Measurements from ENCODE around the gene GIMAP4.
"Not testable (repeated sequence)": the region's sequence is repeated elsewhere in the genome, so short reads cannot be mapped to it uniquely, and the experiment has no call there.

The GIMAP4 gene

DNA sequence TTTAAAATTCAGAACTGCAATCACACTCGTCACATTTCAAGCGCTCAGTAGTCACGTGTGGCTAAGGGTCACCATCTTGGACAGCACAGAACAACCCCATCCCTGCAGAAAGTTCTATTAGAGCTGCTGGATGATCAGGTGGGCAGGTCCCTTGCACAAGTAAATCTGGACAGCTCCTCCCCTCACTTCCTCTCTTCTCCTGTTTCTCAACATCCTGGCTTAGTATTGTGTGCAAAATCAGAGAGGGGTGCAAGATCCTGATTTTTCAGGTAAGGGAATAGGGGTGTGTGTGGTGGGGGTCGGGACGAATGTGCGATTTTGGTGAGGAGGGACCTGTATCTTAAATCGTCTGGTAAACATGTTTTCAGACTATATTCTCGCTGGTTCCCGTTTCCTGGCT is at the start of gene GIMAP4:
Gene GIMAP4 (plus strand): TSS at position 222 of the 400 bp plus-strand sequence. CDS start 2,512 bp downstream, outside the sequence.
- no peak for DNase-seq

DNA sequence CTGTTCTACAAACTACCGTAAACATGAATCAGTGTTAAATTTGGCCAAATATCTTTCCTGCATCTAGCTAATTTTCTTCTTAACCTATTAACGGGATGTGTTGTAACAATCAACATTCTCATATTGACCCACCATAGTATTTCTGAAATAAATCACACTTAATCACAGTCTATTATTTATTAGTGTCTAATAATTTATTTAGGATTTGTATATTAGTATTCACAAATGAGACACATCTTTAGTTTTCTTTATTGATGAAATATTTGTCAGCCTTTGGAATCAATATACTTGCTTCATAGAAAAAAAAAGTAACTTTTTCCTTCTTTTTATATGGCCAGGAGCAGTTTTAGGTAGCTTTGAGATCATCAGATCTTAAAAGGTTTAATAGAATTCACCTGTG is 47.9 kb upstream of the GIMAP4 start:
- DNase-seq, result no peak

DNA sequence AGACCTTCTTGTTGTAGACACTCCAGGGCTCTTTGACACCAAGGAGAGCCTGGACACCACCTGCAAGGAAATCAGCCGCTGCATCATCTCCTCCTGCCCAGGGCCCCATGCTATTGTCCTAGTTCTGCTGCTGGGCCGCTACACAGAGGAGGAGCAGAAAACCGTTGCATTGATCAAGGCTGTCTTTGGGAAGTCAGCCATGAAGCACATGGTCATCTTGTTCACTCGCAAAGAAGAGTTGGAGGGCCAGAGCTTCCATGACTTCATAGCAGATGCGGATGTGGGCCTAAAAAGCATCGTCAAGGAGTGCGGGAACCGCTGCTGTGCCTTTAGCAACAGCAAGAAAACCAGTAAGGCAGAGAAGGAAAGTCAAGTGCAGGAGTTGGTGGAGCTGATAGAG is 47.0 kb upstream of the GIMAP4 start:
- no peak for DNase-seq

DNA sequence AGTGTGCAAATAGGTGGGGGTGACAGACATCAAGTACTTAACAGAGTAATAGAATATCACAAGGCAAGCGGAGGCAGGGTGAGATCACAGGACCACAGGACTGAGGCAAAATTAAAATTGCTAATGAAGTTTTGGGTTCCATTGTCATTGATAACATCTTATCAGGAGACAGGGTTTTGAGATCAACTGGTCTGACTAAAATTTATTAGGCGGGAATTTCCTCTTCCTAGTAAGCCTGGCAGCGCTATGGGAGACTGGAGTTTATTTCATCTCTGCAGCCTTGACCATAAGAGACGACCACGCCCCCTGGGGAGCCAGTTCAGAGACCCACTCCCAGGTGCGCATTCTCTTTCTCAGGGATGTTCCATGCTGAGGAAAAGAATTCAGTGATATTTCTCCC is 44.3 kb upstream of the GIMAP4 start:
- not testable (repeated sequence) for DNase-seq

DNA sequence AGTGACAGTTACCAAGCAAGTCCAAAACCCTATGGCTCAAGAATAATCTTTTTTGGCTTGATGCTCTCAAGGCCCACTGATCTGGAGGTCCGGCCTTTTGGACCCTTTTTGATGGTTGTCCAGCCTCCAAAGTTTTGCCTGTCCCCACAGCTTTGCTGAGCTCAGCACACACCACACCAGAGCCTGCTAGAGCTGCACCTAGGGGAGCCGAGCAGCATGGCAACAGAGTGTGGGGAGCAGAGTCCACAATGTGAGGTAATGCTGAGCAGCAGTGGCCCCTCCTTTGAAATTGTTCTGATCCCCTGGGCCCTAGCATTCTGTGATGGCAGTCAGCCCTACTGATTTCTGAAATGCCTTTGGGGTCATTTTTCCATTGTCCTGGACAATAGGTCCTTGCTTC is 43.2 kb upstream of the GIMAP4 start:
- no peak for DNase-seq

DNA sequence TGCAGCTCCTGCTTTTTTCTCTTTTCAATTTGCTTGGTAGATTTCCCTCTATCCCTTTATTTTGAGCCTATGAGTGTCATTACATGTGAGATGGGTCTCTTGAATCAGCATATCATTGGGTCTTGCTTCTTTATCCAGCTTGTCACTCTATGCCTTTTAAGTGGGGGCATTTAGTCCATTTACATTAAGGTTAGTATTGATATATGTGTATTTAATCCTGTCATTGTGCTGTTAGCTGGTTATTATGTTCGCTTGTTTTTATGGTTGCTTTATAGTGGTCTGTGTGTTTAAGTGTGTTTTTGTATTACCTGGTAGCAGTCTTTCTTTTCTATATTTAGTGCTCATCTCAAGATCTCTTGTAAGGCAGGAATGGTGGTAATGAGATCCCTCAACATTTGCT is 35.5 kb upstream of the GIMAP4 start:
- no peak for DNase-seq

DNA sequence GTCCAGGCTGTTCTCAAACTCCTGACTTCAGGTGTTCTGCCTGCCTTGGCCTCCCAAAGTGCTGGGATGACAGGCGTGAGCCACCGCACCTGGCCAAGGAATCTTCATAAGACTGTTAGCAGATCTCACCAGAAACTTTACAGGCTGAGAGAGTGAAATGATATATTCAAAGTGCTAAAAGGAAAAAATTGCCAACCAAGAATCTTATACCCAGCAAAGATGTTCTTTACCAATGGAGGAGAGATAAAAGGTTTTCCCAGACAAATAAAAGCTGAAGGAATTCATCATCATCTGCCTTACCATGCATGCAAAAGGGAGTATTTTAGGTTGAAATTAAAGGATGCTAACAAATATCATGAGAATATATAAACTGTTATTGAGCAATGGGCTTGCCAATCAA is 28.9 kb upstream of the GIMAP4 start:
- no peak for DNase-seq

DNA sequence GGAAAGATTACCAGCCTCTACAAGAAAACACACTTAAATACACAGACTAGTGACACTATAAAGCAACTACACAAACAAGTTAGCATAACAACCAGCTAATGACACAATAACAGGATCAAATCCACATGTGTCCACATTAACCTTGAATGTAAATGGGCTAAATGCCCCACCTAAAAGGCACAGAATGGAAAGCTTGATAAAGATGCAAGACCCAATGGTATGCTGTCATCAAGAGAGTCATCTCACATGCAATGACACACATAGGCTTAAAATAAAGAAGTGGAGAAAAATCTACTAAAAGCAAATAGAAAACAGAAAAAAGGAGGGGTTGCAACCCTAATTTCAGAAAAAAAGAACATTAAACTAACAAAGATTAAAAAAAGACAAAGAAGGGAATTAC is 14.0 kb upstream of the GIMAP4 start:
- DNase-seq, result no peak

DNA sequence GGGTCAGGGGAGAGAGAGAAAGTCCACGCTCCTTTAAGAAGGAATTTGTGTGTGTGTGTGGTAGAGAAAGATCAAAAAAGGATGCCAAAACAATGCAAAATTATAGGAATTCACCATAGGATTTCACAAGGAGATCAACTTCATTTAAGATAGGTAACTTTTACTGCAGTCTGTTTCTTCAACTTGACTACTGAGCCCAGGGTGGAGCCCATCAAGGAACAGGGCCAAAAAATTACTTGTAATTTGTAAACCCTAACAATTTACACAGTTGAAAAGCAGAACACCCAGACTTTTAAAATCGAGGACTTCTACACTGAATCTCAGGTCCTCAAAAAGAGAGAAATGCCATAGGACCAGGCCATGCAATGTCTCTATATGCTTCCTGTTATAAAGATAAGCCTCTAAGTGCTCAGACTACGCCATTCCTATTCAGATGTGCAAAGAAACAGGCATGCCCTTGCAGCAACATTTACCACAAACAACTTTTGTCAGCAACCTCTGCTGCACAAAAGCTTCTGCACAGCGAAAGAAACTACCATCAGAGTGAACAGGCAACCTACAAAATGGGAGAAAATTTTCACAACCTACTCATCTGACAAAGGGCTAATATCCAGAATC is 10.6 kb upstream of the GIMAP4 start:
- no peak for DNase-seq

DNA sequence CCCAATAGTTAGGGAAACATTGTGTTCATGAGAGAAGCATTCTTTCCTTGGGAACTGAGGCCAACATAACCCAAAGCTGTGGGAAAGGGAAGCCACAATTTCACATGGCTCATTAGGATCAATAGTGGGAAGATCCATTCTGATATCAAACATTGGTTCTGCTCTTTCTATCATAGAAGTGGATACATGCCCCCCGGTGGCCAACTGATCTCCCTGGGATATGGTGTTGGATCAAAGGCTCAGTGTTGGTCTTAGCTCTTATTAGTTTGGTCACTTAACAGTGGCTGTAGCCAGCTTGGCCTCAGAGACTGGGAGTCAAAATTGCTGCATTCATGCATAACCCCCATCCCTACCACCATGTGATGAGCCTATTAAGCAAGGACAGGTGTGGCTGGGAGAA is 6.7 kb upstream of the GIMAP4 start:
- DNase-seq, result no peak

DNA sequence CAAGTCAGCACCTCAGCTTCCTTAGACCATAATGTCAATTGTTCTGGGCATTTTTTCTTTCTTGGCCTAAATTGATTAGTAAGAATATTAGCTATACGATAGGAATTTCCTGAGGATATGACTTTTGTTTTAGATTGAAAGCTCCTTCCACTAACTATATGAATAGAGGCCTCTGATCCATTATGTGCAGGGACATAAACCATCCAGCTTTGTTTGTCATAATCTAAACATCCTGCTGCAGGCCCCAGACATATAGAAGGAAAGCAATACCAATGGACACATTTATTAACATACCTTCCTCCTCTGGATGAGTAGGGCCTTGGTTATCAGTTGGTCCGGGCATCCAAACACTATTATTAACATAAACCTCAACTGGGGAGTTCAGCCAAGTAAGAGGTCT is 4.3 kb upstream of the GIMAP4 start:
- no peak for DNase-seq

DNA sequence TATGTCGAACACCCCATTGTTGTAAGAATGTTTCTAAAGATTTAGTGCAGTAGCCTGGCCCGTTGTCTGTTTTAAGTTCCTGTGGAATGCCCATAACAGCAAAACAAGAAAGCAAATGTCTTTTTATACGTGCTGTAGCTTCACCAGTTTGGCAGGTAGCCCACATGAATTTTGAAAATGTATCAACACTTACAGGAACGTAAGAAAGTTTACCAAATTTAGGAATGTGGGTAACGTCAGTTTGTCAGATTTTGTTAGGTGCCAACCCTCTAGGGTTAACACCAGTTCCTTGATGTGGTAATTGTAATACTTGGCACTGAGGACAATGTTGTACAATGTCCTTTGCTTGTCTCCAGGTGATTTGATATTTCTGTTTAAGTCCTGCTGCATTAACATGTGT is 3.2 kb upstream of the GIMAP4 start:
- DNase-seq, result no peak

DNA sequence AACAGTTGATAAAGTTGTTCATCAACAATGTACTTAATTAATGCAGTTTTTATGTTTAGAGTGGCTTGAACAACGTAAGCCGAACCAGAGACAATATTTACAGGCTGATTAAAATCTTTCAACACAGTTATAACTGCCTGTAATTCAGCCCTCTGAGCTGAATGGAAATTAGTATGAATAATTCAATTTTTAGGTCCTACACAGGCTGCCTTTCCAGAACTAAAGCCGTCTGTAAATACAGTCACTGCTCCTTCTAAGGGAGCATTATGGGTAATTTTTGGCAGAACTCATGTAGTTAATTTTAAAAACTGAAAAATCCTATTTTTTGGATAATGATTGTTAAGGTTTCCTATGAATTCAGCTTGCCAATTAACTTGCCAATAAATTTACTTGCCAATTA is 2.6 kb upstream of the GIMAP4 start:
- DNase-seq, result no peak

DNA sequence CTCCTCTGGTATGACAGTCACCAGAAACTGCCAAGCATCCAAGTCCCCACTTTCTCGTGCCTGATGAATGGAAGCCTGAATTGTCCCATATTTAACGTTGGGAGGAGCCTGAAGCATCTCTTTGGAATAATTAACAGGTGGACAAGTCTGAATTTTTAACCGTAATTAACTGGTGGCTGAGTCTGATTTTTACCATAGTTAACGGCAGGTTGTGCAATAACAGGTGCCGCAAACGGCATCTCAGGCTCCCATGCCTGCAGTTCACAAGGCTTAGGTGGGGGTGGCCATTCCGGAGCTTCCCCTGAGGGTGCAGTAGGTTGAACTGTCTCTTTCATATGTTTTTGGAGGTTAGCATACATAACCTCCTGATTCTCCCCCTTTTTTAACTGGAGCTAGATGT is 2.0 kb upstream of the GIMAP4 start:
- no peak for DNase-seq

DNA sequence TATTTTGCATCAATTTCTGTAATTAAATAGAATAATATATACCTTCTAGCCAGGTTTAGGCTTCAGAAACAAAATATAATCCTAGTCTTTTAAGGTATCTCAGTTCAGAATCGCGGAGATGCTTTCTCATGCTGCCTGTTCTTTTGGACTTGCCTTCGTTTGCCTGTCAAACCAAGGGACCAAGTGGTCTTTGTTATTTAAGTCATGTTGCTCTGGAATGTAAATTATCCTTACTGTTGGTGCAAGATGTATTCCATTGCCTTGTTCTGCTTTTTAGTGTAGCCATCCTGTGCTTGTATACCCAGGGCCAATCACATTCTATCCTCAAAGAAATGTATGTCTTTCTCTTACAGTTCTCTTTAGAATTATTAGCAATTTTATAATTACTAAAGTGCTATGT is 1.1 kb upstream of the GIMAP4 start:
- no peak for DNase-seq

DNA sequence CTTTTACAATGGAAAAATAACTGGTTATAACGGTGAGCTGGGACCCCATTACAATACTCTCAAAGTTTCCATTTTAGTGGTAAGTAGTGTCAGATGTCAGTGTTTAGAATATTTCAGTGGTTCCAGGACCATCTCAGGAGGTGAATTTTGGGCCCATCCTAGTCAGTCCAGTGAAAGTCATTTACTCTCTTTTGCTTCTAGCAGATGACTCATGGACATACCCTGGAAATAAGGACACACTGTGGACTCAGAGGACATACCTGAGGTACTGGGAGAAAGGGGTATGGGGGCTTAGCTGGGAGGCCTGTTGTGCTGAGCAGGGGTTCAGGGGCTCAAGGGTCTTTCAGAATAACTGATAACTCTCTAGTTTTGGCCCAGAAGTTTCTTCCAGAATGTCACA is 618 bp upstream of the GIMAP4 start:
- no peak for DNase-seq

DNA sequence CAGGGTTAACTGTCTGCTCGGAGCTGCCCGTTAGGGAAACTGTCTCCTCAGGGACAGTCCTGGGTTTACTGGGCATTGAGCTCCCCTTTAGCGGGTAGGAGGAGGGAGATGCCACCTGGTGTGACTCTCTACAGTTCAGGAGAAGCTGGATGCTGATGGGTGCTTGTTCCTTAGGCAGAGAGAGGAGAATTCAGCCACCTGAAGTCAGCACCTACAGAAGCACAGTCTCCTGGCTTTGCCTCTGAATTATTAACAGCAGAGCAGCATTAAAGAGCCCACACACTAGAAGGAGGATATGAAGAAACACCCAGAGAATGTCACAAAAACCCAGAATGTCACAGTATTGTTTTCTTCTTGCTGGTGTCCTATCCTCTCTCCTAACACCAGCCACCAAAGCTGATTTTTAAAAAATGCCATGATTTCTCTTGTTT is 696 bp downstream of the GIMAP4 start:
- no peak for DNase-seq

DNA sequence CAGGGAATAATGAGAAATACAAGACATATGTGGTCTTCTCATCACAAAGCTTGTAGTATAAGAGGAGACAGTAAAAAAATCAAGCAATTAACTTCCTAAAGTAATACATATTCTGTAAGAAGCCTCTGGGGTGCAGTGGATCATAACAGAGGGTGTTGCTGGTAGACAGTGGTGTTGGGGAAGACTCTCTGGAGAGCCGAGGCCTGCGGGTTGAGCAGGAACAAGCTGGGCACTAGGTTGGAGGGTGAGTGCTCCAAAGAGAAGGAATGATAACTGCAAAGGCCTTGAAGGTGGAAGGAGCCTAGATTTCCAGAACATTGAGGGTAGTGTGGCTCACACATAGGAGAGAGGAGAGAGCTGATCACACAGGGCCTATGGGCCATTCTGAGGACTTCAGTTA is 1.5 kb downstream of the GIMAP4 start:
- no peak for DNase-seq

DNA sequence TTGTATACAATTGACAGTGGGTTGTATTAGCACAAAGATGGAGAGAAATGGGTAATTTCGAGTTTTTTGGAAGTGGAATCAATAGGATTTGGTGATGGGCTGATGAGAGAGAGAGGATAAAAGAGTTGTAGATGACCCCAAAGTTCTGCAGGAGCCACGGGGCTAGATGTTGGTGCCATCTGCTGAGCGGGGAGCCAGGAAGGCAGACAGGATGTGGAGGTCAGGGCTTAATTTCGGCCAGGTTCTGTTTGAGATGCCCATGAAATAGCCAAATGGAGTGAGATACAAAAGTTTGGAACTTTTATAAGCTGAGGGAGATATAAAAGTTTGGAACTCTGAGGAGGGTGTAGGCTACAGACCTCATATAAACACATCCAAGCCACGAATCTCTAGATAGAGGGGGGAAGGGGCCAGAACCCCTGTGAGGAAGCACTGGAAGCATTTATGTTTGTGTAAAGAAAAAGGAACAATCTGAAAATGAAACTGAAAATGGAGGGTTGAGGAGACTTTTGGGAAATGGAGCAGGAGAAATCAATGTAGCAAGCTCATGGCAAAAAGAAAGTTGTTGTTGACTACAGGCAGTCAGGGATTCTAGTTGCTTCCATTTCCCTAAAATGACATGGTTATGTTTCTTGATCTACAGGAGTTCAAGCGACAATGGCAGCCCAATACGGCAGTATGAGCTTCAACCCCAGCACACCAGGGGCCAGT is 2.2 kb downstream of the GIMAP4 start:
- DNase-seq, result no peak

DNA sequence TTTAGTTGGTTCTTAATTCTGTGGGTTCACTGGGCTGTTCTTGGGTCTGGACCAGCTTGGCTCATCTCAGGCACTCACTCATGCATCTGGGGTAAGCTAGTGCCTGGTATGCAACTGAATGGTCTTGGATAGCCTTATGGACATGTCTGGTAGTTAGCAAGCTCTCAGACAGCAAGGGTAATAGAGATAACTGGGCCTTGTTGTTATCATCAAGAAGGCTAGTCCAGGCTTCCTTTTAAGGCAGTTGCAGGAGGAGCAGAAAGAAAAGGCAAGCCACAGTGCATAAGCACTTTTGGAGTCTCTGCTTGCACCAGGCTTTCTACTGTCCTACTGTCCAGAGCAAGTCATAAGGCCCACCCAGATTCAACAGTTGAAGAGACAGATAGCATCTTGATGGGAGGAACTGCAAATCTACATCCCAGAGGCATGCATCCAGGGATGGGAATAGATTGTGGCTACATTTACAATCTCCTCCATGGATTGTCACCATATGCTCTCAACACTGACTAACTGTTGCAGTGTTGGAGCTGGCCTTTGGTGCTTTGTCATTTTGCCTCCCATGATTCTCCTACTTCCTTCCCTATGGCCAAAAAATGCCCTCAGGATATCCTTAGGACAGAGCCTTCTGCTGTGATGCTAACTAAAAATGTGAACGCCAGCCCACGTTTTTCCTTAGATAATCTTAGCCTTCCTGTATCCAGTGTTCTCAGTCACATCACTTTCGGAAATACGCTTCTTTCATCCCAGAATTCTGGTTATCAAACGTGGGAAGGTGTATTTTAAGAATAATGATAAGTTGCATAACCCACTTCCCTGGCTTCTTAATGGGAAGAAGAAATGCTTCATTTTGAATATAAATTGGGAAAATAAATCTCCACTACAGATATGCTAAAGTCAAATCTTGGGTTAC is 3.6 kb downstream of the GIMAP4 start:
- DNase-seq, result no peak

DNA sequence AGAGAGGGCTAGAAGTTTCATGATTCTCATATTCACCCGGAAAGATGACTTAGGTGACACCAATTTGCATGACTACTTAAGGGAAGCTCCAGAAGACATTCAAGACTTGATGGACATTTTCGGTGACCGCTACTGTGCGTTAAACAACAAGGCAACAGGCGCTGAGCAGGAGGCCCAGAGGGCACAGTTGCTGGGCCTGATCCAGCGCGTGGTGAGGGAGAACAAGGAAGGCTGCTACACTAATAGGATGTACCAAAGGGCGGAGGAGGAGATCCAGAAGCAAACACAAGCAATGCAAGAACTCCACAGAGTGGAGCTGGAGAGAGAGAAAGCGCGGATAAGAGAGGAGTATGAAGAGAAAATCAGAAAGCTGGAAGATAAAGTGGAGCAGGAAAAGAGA is 5.3 kb downstream of the GIMAP4 start:
- DNase-seq, result no peak

DNA sequence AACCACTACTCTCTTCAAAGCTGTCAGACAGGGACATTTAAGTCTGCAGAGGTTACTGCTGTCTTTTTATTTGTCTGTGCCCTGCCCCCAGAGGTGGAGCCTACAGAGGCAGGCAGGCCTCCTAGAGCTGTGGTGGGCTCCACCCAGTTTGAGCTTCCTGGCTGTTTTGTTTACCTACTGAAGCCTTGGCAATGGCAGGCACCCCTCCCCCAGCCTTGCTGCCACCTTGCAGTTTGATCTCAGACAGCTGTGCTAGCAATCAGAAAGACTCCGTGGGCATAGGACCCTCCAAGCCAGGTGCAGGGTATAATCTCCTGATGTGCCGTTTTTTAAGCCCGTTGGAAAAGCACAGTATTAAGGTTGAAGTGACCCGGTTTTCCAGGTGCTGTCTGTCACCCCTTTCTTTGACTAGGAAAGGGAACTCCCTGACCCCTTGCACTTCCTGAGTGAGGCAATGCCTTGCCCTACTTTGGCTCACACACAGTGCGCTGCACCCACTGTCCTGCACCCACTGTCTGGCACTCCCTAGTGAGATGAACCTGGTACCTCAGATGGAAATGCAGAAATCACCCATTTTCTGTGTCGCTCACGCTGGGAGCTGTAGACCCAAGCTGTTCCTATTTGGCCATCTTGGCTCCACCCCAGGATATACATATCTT is 12.9 kb downstream of the GIMAP4 start:
- not testable (repeated sequence) for DNase-seq

DNA sequence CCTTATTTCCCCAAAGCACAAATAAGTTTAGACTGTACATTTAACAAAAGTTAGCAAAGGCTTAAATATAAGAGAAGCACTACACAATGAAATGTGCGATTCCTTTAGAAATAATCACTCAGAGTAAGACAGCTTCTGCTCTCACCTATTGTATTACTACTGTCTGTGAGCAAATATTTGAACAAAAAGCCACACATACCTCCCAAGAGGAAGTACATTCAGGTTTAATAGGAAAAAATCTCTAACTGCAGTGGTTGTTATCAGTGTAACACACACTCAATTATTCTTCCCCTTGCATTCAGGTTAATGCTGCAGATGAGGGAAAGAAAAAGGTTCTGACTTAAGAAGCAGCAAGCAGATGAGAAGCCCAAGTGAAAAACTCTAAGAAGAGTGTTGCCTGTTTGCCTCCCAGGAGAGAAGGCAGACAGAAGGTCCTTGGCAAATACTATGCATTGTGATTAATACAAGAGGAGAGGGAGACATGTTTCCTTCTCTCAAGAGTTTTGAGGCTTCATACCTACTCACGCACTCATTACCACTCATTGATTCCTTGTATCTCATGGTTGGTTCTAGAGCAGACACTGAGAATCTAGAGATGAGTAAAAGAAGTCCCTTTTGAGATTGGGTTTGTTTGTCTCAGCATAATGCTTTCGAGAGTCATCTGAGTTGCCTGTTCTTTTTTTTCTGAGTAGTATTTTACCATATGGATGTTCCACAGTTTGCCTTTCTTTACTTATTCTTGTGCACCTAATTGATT is 13.6 kb downstream of the GIMAP4 start:
- no peak for DNase-seq

Measured in NCI-H2227 treated with DMSO at 0.1 percent for 48 hours (cell line).